Inflammatory macrophage treated with lipopolysaccharide for 4 hours (primary cell): Measurements from ENCODE around the gene RAPGEF3.

ENCODE experiments used
- DNase-seq: peaks from one replicate; pipeline ENCODE4 v3.0.0-alpha.2; 2020

RAPGEF3 gene

DNA sequence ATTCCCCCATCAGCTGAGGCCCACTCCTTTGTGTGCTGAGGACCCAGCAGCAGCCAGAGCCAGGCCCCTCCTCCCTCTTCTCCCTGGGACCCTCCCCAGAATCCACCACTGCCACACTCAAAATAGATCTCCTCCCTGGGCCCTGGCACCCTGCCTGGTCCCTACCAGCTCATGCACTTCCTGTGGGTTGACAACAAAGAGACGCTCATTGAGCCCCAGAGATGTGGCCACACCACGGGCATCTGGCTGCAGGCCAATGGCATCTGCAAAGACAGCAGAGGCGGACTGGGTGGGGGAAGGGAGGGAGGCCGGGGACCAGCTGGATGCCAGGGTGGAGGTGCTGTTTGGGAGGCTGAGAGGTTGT, 17.4 kb downstream of the RAPGEF3 start:
- DNase-seq = peak; percentile 51

GRCh38 chr12:47740606-47741339, 17.9 kb downstream of the RAPGEF3 start:
- DNase-seq = no peak

DNA sequence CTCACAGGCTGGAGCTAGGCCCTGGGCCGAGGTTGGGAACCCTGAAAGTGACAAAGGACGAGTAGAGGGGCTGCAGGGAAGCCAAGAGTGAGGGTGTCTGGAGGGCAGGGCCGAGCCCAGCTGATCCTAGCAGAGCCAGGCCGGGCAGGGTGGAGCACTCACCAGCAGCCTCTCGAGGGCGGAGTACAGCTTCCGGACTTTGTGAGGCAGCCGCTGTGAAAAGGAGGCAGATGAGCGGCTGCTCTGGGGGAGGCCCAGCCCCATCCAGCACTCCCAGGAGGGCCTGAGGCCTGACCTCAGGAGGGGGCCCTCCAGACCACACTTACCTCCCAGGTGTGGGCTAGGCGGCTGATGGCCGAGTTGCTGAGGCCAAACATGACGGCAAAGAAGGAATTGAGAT, 18.7 kb downstream of the RAPGEF3 start:
- no peak for DNase-seq

GRCh38 chr12:47739297-47739696, 19.4 kb downstream of the RAPGEF3 start:
- DNase-seq = no peak

GRCh38 chr12:47737936-47738594, 20.6 kb downstream of the RAPGEF3 start:
- no peak for DNase-seq

DNA sequence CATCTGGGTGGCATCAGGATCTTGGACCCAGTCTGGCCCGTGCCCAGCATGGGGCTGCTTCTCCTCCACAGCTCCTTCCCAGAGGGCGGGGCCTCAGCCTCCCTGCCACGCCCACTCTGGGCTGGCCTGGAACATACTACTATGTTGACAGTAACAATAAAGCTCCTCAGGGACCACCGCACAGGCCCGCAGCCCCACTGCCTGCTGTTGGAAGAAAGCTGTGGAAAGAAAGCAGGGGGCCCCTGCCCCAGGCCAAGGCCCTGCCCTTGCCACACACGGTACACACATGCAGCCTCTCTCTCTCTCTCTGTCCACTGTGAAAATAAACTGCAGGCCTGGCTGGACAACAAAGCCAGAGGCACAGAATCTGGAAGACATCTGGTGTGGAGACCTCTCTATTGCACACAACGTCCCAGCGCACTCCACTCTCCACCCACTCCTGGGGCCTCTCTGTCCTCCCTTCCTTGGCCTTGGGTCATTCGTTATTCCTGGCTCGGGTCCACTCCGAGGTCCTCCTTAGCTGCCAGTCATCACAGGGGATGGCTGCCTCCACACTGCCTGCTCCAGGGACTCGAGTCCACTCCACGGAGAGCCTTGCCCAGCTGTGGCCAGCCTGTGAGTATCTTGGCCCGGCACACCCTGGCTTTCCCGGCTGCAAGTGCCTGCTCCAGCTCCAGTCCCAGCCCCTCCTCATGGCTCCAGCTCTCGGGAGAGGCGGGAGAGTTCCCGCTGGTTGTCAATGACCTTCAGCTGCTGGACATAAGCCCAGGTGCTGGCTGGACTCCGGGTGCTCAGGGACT, 21.6 kb downstream of the RAPGEF3 start:
- DNase-seq = no peak

- DNase-seq = peak; percentile 6
Observed at GRCh38 chr12:47736216-47736615, 22.5 kb downstream of the RAPGEF3 start.

DNA sequence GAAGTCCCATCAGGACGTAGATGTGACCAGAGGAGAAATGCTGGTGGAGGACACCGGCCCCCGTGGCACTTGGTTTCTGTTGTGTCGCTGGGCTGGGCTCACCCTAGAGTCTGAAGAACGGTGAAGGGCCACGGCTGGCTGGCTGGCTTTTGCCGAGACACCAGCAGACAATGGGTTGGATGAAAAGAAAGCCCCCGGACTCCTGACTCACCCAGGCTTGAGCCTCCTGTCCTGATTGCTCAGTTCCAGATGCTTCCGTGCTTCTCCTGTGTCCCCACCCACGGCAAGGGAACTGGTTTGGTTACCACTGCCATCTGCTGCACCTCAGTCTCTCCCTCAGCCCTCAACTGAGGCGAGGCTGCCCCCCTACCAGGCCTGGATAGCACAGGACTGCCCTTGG, 23.0 kb downstream of the RAPGEF3 start:
- DNase-seq = no peak

- no peak for DNase-seq
Observed at GRCh38 chr12:47734725-47735480, 23.8 kb downstream of the RAPGEF3 start.

DNA sequence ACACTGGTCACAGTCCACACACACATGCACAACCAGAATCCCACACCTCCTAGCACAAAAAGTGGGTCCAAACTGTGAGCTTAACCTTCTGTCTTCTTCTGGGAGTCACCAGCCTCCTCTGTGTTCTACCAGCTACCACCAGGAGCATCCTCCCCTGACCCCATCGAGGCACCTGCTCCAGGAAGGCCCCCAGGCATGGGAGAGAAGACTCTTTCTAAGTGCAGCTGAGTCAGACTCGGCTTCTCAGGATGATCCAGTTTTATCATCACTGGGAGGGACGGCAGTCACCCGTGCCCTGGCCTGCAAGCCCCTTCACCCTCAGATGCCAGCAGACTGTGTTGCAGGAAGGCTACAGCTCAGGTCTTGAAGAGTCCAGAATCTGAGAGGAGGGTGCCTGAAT, 25.5 kb downstream of the RAPGEF3 start:
- DNase-seq = no peak

DNA sequence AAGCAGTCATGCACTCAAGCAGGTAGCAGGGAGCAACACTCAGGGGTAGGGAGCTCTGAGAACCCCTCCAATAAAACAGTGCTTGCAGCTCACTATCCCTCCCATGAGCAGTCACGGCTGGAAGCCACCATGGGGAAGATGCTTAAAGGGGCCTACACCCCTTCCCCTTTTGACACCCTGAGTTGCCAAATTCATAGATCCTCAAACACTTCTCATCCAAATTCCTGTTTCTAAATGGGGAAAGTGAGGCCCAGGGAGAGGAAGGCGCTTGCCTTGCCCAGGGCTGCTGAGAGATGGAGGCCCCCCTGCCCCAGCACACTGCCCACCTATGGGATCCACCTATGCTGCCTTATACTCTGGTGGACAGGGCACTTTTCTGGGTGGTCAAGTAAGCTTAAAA, 26.2 kb downstream of the RAPGEF3 start:
- DNase-seq = no peak

DNA sequence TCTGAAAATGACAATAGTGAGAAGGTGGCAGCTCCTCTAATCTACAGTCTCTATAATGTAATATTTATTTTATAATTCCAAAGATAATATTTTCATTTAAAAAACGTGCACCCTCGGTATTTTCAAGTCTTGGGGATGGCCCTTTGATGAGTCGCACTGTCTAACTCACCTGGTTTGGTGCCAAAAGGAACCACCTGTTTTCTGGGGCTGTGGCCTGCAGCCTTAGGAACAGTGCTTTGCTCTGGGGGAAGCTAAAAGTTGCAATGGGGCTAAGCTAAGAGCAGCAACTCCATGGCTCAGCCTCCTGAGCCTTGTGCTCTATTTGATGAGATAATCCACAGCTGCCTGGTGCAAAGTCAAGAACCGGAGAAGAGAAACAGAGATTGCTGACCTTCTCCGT, 27.0 kb downstream of the RAPGEF3 start:
- DNase-seq = no peak

GRCh38 chr12:47730341-47730744, 28.3 kb downstream of the RAPGEF3 start:
- no peak for DNase-seq

DNA sequence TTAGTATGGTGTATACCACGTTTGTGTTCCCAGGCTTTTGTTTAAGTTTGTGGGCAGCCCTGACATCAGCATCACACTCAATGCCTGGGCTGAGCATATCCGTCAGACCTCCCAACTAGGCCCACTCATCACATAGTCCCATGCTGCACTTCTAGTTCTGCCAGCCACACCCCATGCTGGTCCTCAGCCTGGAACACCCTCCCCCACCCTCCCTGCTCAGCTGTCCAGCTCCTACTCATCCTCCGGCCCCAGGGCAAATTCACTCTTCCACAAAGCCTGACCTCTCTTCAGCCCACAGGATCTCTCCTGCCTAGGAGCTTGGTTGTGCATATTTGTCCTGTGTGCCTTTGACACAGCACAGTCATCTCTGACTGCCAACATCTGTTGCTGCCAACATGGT, 29.4 kb downstream of the RAPGEF3 start:
- DNase-seq = no peak

- no peak for DNase-seq
Observed at GRCh38 chr12:47725893-47726292, 32.8 kb downstream of the RAPGEF3 start.

GRCh38 chr12:47725091-47725772, 33.4 kb downstream of the RAPGEF3 start, which contains the start of gene ENDOU:
Gene ENDOU, minus strand, starts transcription at chr12:47725490. Its CDS starts 77 bp downstream, at chr12:47725413.
- DNase-seq = no peak

DNA sequence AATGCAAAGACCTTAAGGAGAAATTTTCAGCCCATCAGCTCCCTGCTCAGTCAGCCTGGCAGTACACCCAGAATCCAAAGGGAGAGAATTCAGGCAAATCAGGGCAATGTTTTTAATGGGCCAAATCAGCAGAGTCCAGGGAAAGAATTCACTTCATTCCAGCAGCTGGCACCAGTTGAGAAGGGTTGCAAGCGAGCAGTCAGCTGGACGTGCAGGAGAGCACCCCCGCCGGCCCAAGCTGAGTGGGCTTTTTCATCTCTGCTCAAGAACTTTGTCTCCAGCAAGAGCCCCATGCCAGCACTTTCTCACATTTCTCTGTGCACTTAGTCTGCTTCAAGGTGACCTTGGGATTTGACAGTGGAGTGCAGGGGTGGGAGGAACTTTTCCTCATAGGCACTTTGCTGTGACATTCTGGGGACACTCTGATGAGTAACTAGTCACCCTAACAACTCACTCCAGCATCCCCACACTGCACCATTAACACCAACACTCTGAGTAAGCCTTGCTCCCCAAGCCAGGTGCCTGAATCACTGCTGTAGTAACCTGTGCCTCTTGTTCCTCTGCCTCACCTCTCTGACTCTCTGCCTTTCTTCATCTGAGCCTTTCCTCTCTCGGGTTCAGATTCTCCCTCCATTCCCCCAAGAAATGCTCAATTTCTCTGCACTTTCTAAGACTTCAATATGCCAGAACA, 35.6 kb downstream of the RAPGEF3 start:
- DNase-seq = no peak

DNA sequence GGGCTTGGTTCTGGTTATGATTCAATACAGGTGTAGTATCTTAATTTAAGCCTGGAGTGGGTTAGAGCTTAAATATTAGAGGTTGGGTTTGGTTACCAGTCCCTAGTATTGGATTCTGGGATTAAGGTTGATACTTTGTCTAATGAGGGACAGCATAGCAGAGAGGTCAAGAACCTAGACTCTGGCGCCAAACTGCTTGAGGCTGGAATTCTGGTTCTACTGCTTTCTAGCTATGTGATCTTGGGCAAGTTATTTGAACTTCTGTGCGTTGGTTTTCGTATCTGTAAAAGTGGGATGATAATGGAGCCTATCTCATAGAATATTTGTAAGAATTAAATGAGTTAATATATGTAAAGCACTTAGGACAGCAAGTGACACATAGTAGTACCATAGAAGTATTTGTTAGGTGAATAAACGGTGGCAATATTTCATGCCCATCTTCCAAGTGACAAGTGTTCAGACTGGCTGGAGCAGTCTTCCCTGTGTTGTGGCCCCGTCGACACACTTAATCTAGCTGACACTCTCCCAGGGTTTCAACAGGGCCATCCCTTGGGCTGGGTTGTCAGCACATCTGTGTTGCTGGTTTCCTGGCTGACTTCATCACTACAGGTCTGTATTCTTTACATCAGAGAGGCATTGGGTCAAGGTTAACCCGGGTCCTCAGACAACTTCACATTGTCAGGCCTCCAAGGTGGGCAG, 36.4 kb downstream of the RAPGEF3 start:
- DNase-seq = no peak

DNA sequence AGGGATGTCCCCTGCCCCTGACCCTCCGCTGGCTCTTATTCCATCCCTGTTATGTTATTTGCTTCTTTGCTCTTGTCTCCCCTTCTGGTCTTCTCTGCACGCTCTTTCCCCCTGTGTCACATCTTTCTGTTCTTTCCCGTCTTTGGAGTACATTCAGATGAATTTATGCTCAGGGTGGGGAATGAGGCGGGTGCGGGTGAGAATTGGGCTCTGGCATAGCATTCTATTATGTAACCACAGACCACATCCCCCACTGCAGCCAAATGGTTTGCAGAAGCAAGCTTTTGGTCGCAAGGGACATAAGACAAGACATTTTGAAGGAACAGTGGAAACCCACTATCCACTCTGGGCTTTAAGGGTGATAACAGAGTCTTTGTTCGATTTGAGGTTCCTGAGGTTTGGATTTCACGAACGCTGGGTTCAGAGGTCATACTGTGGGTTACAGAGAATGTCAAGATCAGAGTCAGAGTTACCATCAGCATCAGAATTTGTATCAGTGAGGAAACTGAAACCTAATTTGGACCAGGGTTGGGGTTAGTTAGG, 37.2 kb downstream of the RAPGEF3 start:
- no peak for DNase-seq

- DNase-seq = no peak
Observed at GRCh38 chr12:47718531-47718930, 40.1 kb downstream of the RAPGEF3 start.
